ENCODE measurements around the gene NKX2-2. TPM values are rescaled to one million over a fixed set of nuclear protein-coding genes. Genes with fewer than 3 reads are reported as not detected.
A peak's percentile ranks its signal among the peaks of the same experiment; 100 is the strongest.

The NKX2-2 gene
- total RNA-seq, 1 experiment from 2014 or later, result 19.8 TPM

- H3K4me1 ChIP-seq (replicated peaks), result peaks cover 7% of the 10 kb centered on the region
- DNase-seq (ENCODE audit: low read depth in 1 of 2, low spot score in 2 of 2), result peak in 1 of 2 experiments; percentile 36
- no peaks in the 10 kb centered on the region for H3K27me3 ChIP-seq (replicated peaks)
- H3K36me3 ChIP-seq, result peaks cover 80% of the 10 kb centered on the region
- H3K4me3 ChIP-seq, result no peak overlapping the region
- no peaks in the 10 kb centered on the region for H3K9me3 ChIP-seq (replicated peaks)
- no peak overlapping the region for H3K27ac ChIP-seq
These were observed 4.7 kb downstream of the NKX2-2 start for GRCh38 chr20:21509079-21509596.

- peaks cover 87% of the 10 kb centered on the region for H3K36me3 ChIP-seq
- H3K4me1 ChIP-seq (replicated peaks), result peaks cover 10% of the 10 kb centered on the region
- no peak overlapping the region for H3K27ac ChIP-seq
- H3K4me3 ChIP-seq, result no peak overlapping the region
- no peak for DNase-seq (ENCODE audit: low read depth in 1 of 2, low spot score in 2 of 2)
- no peaks in the 10 kb centered on the region for H3K27me3 ChIP-seq (replicated peaks)
- H3K9me3 ChIP-seq (replicated peaks), result no peaks in the 10 kb centered on the region
These were observed 5.4 kb downstream of the NKX2-2 start for GRCh38 chr20:21508230-21509078.

DNA sequence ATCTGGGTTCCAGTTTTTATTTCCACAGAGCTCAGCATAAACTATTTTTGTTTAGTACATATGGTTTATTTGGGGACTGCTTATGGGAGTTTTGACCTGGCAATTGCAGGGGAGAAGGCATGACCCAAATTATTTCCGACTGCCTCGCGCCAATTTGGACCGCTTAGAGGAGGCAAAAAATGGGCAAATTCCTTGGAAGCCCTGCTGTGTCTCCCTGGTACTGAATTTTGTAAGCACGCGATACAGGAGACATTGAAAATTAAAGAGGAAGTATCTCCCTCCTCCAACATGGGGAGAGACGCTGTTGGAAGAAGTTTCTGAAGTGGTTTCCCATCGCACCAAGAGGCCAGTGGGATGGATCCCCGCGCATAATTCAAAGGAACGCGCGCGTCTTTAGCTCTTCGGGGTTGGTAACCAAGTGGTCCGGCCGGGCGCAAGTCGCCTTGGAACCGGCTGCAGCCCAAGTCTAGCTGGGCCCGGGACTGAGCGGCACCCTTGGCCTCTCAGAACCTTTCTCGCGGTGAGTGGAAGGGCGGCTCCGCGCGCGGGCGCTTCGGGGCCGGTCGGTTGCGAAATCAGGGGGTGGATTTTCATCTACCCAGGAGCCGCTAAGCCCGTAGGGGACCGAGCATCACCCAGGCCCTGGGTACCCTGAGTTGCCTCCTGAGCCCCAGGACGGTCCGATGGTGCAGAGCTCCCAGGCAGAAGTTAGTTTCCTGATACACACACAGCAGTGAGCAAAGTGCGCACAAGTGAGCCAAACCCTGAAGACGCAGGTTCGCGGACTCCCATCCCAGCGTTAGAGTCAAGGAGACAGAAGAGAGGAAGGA, 6.2 kb downstream of the NKX2-2 start:
- Histone ChIP-seq H3K27me3 (replicated peaks) (no peaks in the 10 kb centered on the region), H3K4me3 (no peak overlapping the region), H3K9me3 (replicated peaks) (no peaks in the 10 kb centered on the region; the same call in 1 of the 2 replicates), H3K27ac (no peak overlapping the region), H3K36me3 (peaks cover 87% of the 10 kb centered on the region), H3K4me1 (replicated peaks) (peaks cover 15% of the 10 kb centered on the region)
- no peak for DNase-seq (ENCODE audit: low read depth in 1 of 2, low spot score in 2 of 2)

- Histone ChIP-seq H3K4me3 (no peak overlapping the region), H3K9me3 (replicated peaks) (no peaks in the 10 kb centered on the region; the same call in 1 of the 2 replicates), H3K36me3 (peaks cover 86% of the 10 kb centered on the region), H3K4me1 (replicated peaks) (peaks cover 7% of the 10 kb centered on the region; the same call in 1 of the 2 replicates), H3K27me3 (replicated peaks) (no peaks in the 10 kb centered on the region), H3K27ac (no peak overlapping the region)
- no peak for DNase-seq (ENCODE audit: low read depth in 1 of 2, low spot score in 2 of 2)
These were observed 7.9 kb downstream of the NKX2-2 start for GRCh38 chr20:21505810-21506530.

DNA sequence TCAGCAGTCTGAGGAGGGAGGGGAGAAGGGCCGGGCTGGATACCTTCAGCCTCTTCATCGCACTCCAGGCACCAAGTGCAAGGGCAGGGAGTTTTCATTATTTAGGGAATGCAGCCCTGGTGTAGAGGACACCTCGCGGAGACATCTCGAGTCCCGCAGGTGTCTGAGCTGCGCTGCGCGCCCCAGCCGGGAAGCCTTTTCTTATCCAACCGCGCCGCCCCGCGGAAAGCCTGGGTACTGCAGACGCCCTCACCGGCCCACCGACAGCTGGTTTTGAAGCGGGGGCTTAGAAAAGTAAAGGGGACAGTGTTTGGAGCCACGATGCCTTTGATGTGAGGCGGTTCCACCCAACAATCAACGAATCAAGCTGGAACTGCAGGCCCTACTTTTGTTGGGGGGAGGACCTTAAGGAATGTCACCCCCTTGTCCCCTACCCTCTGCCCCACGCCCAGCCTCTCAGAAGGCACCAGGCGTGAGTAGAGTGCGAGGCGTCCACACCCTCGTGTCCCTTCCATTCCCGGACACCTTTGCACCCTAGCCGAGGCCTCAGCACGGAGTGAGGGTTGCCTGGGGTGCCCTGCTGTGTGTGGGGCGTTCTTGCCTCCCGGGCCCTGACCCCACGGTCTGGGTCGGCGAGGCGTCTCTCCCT, 8.6 kb downstream of the NKX2-2 start:
- H3K4me3 ChIP-seq, result no peak overlapping the region
- peaks cover 7% of the 10 kb centered on the region; the same call in 1 of the 2 replicates for H3K4me1 ChIP-seq (replicated peaks)
- peaks cover 92% of the 10 kb centered on the region for H3K36me3 ChIP-seq
- H3K27me3 ChIP-seq (replicated peaks), result no peaks in the 10 kb centered on the region
- H3K9me3 ChIP-seq (replicated peaks), result no peaks in the 10 kb centered on the region; the same call in 1 of the 2 replicates
- H3K27ac ChIP-seq, result no peak overlapping the region
- no peak for DNase-seq (ENCODE audit: low read depth in 1 of 2, low spot score in 2 of 2)

- DNase-seq (ENCODE audit: low read depth in 1 of 2, low spot score in 2 of 2), result no peak
- Histone ChIP-seq H3K4me3 (no peak overlapping the region), H3K27ac (no peak overlapping the region), H3K27me3 (replicated peaks) (no peaks in the 10 kb centered on the region), H3K36me3 (peaks cover 92% of the 10 kb centered on the region), H3K4me1 (replicated peaks) (peaks cover 7% of the 10 kb centered on the region; the same call in 1 of the 2 replicates), H3K9me3 (replicated peaks) (no peaks in the 10 kb centered on the region; the same call in 1 of the 2 replicates)
These were observed 9.5 kb downstream of the NKX2-2 start for GRCh38 chr20:21504323-21504722.

DNA sequence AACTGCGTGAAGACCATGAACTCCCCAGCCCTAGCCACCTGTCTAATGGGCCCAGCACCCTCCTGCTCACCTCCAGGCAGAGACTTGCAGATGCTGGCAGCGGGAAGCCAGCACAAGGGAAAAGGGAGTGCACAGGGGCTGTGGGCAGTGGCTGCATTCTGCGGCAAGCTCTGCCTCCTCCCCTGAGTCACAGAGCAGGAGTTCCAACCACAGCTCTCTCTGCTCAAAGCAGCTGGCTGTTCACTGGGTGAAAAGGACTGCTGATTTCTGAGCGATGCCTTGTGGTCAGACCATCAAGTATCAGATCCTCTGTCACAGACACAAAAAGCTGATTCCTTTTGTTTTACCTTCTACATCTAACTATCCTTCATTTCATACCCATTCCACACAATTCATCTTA, 10.5 kb downstream of the NKX2-2 start:
- Histone ChIP-seq H3K9me3 (replicated peaks) (no peaks in the 10 kb centered on the region; the same call in 1 of the 2 replicates), H3K27ac (no peak overlapping the region), H3K4me3 (no peak overlapping the region), H3K27me3 (replicated peaks) (no peaks in the 10 kb centered on the region), H3K36me3 (peaks cover 93% of the 10 kb centered on the region), H3K4me1 (replicated peaks) (peaks cover 7% of the 10 kb centered on the region; the same call in 1 of the 2 replicates)
- no peak for DNase-seq (ENCODE audit: low read depth in 1 of 2, low spot score in 2 of 2)

- Histone ChIP-seq H3K4me3 (no peak overlapping the region), H3K27me3 (replicated peaks) (no peaks in the 10 kb centered on the region), H3K36me3 (peaks cover 73% of the 10 kb centered on the region), H3K4me1 (replicated peaks) (peaks cover 7% of the 10 kb centered on the region; the same call in 1 of the 2 replicates), H3K27ac (no peak overlapping the region), H3K9me3 (replicated peaks) (no peaks in the 10 kb centered on the region; the same call in 1 of the 2 replicates)
- DNase-seq (ENCODE audit: low read depth in 1 of 2, low spot score in 2 of 2), result no peak
These were observed 12.7 kb downstream of the NKX2-2 start for GRCh38 chr20:21501184-21501583.

DNA sequence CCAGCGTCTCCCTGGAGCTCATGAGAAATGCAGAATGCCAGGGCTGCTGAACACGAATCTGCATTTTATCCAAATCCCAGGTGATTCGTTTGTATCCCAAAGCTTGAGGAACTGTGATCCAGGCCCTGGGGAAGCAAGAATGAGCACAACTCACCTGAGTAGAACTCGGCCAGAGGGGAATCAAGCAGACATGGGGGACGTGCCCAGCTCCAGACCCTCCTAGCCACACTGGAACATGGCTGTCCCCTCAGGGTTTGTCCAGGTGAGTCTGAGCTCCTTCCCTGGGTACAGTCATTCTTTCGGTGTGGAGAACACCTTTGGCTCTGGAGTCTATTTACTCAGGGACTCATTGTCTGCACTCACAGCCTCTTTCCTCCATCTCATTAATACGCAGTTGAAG, 13.3 kb downstream of the NKX2-2 start:
- H3K27ac ChIP-seq, result no peak overlapping the region
- DNase-seq (ENCODE audit: low read depth in 1 of 2, low spot score in 2 of 2), result no peak

DNA sequence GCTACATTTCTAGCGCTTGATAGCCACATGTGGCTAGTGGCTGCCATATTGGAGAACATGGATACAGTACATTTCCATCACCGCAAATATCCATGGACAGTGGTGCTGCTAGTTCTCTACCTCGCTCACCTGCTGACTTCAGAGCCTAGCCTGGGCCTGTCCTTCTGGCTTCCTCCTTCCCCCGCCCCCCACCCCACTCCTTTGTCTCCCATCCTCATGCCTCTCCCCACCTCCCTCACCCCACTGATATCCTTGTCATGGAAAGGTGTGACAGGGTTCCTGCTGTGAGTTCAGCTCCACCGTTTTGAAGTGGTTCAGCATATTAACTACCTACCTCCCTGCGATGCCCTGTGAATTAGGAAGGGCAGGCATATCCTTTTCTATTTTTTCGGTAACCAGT, 14.2 kb downstream of the NKX2-2 start:
- H3K36me3 ChIP-seq, result peaks cover 57% of the 10 kb centered on the region
- H3K27ac ChIP-seq, result no peak overlapping the region
- no peak overlapping the region for H3K4me3 ChIP-seq
- H3K4me1 ChIP-seq (replicated peaks), result peaks cover 7% of the 10 kb centered on the region; the same call in 1 of the 2 replicates
- DNase-seq (ENCODE audit: low read depth in 1 of 2, low spot score in 2 of 2), result no peak
- H3K9me3 ChIP-seq (replicated peaks), result no peaks in the 10 kb centered on the region; the same call in 1 of the 2 replicates
- H3K27me3 ChIP-seq (replicated peaks), result no peaks in the 10 kb centered on the region

More for the DNA sequence above, 13.3 kb downstream of the NKX2-2 start:
- H3K9me3 ChIP-seq (replicated peaks), result no peaks in the 10 kb centered on the region; the same call in 1 of the 2 replicates
- peaks cover 67% of the 10 kb centered on the region for H3K36me3 ChIP-seq
- H3K4me3 ChIP-seq, result no peak overlapping the region
- peaks cover 7% of the 10 kb centered on the region; the same call in 1 of the 2 replicates for H3K4me1 ChIP-seq (replicated peaks)
- H3K27me3 ChIP-seq (replicated peaks), result no peaks in the 10 kb centered on the region

DNA sequence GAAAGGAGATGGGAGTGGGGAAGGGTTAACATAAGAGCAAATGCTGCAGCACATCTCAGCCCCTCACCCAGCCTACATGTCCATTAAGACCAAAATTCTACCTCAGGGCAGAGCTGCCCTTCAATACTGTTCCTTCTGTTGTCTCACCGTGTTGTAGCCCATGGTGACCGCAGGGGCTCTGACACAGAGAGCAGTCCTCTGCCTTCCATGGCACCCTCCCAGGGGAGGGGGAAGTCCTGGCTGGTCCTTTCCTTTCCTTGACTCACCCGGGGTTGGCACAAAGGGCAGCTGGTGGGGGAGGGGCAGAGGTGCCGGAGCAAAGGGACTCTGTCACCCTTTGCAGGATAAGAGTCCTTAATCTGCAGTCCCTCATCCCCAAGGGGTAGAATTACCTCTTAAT, 15.2 kb downstream of the NKX2-2 start:
- no peaks in the 10 kb centered on the region; the same call in 1 of the 2 replicates for H3K9me3 ChIP-seq (replicated peaks)
- no peak overlapping the region for H3K4me3 ChIP-seq
- peaks cover 6% of the 10 kb centered on the region; the same call in 1 of the 2 replicates for H3K4me1 ChIP-seq (replicated peaks)
- no peaks in the 10 kb centered on the region for H3K27me3 ChIP-seq (replicated peaks)
- peaks cover 47% of the 10 kb centered on the region for H3K36me3 ChIP-seq
- no peak overlapping the region for H3K27ac ChIP-seq
- DNase-seq (ENCODE audit: low read depth in 1 of 2, low spot score in 2 of 2), result no peak

DNA sequence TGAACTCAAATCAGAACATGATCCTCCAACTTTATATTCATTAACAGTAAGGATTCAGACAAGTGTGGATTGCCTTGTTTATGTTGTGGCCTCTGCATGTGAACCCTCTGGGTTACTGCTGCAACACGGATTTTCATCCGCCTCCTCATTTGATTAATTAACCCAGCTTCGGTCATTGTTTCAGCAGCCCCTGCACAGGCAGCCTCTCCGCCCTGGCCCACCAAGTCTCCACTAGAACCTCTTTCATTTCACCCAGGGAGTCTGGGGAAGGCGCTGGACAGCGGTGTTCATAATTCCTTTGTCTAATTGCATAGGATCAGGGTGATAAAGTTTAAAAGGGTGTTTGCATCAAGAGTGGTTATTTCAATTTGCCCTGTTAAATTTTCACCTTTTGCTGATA, 15.7 kb downstream of the NKX2-2 start:
- DNase-seq (ENCODE audit: low read depth in 1 of 2, low spot score in 2 of 2), result no peak
- Histone ChIP-seq H3K4me1 (replicated peaks) (peaks cover 2% of the 10 kb centered on the region; the same call in 1 of the 2 replicates), H3K27me3 (replicated peaks) (no peaks in the 10 kb centered on the region), H3K4me3 (no peak overlapping the region), H3K27ac (no peak overlapping the region), H3K9me3 (replicated peaks) (no peaks in the 10 kb centered on the region; the same call in 1 of the 2 replicates), H3K36me3 (peaks cover 43% of the 10 kb centered on the region)

Data from SJSA1 (cell line).